GM12878 (cell line): ENCODE measurements around the gene SYCE3. TPM values are rescaled to one million over a fixed set of nuclear protein-coding genes. Genes with fewer than 3 reads are reported as not detected.

Experiments used
- EED ChIP-seq: sonication (generic); IDR thresholded peaks from 2 replicates; pipeline ENCODE4 v1.6.1; 2016; ENCODE audit warnings: antibody characterized with exemption, low read depth
- EZH2 ChIP-seq: IDR thresholded peaks from 2 replicates; pipeline ENCODE4 v1.6.1; 2012; ENCODE audit warnings: low read depth, mild to moderate bottlenecking, control low read depth, inconsistent platforms, low read length, borderline replicate concordance; ENCODE audit not compliant: control insufficient read depth
- IKZF2 ChIP-seq, 2 experiments: fragments of 450-650 bp; IDR thresholded peaks; 2 replicates each; pipeline ENCODE4 v1.6.1; 2017; ENCODE audit warnings: mild to moderate bottlenecking in 2 of 2, moderate library complexity in 2 of 2
- MLLT1 ChIP-seq: fragments of 450-650 bp; IDR thresholded peaks from 2 replicates; pipeline ENCODE4 v1.6.1; 2016; ENCODE audit warnings: mild to moderate bottlenecking
- PRDM15 ChIP-seq: fragments of 450-650 bp; formaldehyde crosslinking; IDR thresholded peaks from 2 replicates; pipeline ENCODE4 v1.4.0; 2020; ENCODE audit warnings: mild to moderate bottlenecking, moderate library complexity
- RFX5 ChIP-seq: IDR thresholded peaks from 2 replicates; pipeline ENCODE4 v1.6.1; 2011; ENCODE audit warnings: low read depth, low read length, improper control_type of control experiment
- SKIL ChIP-seq: fragments of 450-650 bp; IDR thresholded peaks from 2 replicates; pipeline ENCODE4 v1.6.1; 2017; ENCODE audit warnings: mild to moderate bottlenecking, low read depth, inconsistent platforms; ENCODE audit not compliant: poor library complexity, severe bottlenecking
- ZBTB11 ChIP-seq: fragments of 450-650 bp; formaldehyde crosslinking; IDR thresholded peaks from 2 replicates; pipeline ENCODE4 v1.5.0; 2022; ENCODE audit warnings: mild to moderate bottlenecking, missing genetic modification characterization
- polyA plus RNA-seq, 11 experiments: library from polyadenylated mRNA; depleted of rRNA in 4 of 11; unstranded in 6 of 11; stranded (reverse) in 5 of 11; fragments of >200 nt; fragmentation: Nextera tagmentation in 4 of 11; fragmentation: Illumina TruSeq in 1 of 11; extraction: Ambion mirVana in 4 of 11; extraction: Trizol in 1 of 11; gene quantifications; 1 replicate in 1 of 11; 2 replicates in 10 of 11; pipeline versions ENCODE4 v1.2.1 to v1.2.3, GENCODE V29; 2011 to 2016; ENCODE audit warnings: inconsistent platforms in 2 of 11, missing spikeins in 2 of 11, low read depth in 1 of 11
- total RNA-seq, 4 experiments: library from RNA; depleted of rRNA in 3 of 4; stranded (reverse); fragments of >200 nt in 3 of 4; fragmentation: Illumina TruSeq in 1 of 4; extraction: Trizol in 1 of 4; gene quantifications; 2 replicates each; pipeline versions ENCODE4 v1.2.1 to v1.2.3, GENCODE V29; 2013 to 2021
- TF ChIP-seq, protein P1 (sequence below): IDR thresholded peaks from 2 replicates; pipeline ENCODE4 v1.6.1; 2012; ENCODE audit warnings: improper control_type of control experiment, low read depth, low read length; ENCODE audit not compliant: insufficient replicate concordance

Gene SYCE3
- total and polyA plus RNA-seq, 10 of the 15 experiments (the other 5 are each of a cell fraction or from before 2014, with no cell fraction given): 0.38 to 0.91 (median 0.76) TPM; not detected in 4

GRCh38 chr22:50531962-50532674 is 30.6 kb downstream of the SYCE3 start (continued):
- TF ChIP-seq, protein P1, sequence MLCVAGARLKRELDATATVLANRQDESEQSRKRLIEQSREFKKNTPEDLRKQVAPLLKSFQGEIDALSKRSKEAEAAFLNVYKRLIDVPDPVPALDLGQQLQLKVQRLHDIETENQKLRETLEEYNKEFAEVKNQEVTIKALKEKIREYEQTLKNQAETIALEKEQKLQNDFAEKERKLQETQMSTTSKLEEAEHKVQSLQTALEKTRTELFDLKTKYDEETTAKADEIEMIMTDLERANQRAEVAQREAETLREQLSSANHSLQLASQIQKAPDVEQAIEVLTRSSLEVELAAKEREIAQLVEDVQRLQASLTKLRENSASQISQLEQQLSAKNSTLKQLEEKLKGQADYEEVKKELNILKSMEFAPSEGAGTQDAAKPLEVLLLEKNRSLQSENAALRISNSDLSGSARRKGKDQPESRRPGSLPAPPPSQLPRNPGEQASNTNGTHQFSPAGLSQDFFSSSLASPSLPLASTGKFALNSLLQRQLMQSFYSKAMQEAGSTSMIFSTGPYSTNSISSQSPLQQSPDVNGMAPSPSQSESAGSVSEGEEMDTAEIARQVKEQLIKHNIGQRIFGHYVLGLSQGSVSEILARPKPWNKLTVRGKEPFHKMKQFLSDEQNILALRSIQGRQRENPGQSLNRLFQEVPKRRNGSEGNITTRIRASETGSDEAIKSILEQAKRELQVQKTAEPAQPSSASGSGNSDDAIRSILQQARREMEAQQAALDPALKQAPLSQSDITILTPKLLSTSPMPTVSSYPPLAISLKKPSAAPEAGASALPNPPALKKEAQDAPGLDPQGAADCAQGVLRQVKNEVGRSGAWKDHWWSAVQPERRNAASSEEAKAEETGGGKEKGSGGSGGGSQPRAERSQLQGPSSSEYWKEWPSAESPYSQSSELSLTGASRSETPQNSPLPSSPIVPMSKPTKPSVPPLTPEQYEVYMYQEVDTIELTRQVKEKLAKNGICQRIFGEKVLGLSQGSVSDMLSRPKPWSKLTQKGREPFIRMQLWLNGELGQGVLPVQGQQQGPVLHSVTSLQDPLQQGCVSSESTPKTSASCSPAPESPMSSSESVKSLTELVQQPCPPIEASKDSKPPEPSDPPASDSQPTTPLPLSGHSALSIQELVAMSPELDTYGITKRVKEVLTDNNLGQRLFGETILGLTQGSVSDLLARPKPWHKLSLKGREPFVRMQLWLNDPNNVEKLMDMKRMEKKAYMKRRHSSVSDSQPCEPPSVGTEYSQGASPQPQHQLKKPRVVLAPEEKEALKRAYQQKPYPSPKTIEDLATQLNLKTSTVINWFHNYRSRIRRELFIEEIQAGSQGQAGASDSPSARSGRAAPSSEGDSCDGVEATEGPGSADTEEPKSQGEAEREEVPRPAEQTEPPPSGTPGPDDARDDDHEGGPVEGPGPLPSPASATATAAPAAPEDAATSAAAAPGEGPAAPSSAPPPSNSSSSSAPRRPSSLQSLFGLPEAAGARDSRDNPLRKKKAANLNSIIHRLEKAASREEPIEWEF: no peak
- TF ChIP-seq RFX5: no peak
- peak; percentile 44 to 48 for TF ChIP-seq IKZF2 (IDR thresholded peaks at IDR 0.05)
- no peak for TF ChIP-seq SKIL
- peak; percentile 89 for TF ChIP-seq MLLT1
- no peak for TF ChIP-seq PRDM15 (CRISPR knock-in tag)
- TF ChIP-seq EZH2: no peak
- TF ChIP-seq ZBTB11: 0 out of 2 replicates have a peak, but pooled peaks have one; percentile 6
- peak; percentile 52; the same call in 1 of the 2 replicates for TF ChIP-seq EED
